ENCODE data around the gene TAL1. TPM values are rescaled to one million over a fixed set of nuclear protein-coding genes. Genes with fewer than 3 reads are reported as not detected.
A peak's percentile ranks its signal among the peaks of the same experiment; 100 is the strongest.

TAL1 gene
- total and polyA plus RNA-seq, 11 donors: 1.8 to 3.9 (median 2.9) TPM

GRCh38 chr1:47249755-47250154 is 17.7 kb upstream of the TAL1 start:
- H3K9me3 ChIP-seq: no peaks in the 10 kb centered on the region
- H3K27ac ChIP-seq: no peak overlapping the region
- TF ChIP-seq CTCF (IDR thresholded peaks at IDR 0.05): no peak
- TF ChIP-seq POLR2A (IDR thresholded peaks at IDR 0.05): no peak
- H3K27me3 ChIP-seq: no peaks in the 10 kb centered on the region
- 95 to 100% (median 97%) methylated on average over 3 of the region's 3 CpGs for WGBS, 4 donors
- H3K36me3 ChIP-seq: no peaks in the 10 kb centered on the region
- intact Hi-C loops (cut with DNase I): no loop called here
- DNase-seq (no peak), ATAC-seq (no peak)
- H3K4me1 ChIP-seq: no peaks in the 10 kb centered on the region
- no peak overlapping the region for H3K4me3 ChIP-seq

DNA sequence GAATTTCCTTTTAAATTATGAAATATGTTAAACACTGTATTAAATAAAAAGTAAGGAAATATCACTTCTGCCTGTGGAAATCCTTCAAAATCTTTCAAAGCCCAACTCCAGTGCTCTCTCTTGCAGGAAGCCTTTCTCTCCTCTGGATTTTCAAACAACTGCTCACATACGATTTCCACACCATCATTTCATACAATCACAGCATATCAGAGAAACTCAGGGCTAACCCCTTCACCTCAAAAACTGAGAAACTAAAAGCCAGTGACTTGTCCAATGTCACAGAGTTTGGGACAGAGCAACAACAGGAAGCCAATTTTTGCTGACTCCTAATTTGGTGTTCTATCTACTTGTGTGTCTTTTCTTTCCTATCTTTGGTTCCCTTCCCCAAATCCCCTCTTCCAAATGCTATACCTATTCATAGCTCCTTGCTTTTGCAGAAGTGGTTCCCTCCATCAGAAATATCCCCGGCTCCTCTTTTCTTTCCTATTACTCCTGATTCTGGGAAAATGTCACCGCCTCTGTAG is 12.4 kb upstream of the TAL1 start:
- no peaks in the 10 kb centered on the region for H3K36me3 ChIP-seq
- no peaks in the 10 kb centered on the region for H3K9me3 ChIP-seq
- H3K4me1 ChIP-seq: peaks cover 0 to 10% (median 0%) of the 10 kb centered on the region in 12 donors
- H3K27ac ChIP-seq: no peak overlapping the region
- ATAC-seq: no peak
- WGBS, 4 donors: 53 to 86% (median 73%) methylated on average over 3 of the region's 3 CpGs
- H3K27me3 ChIP-seq: peaks cover 0 to 6% (median 2%) of the 10 kb centered on the region in 9 donors
- DNase-seq: no peak
- H3K4me3 ChIP-seq: no peak overlapping the region
- intact Hi-C loops (cut with DNase I): no loop called here
- TF ChIP-seq CTCF (IDR thresholded peaks at IDR 0.05): no peak
- no peak for TF ChIP-seq POLR2A (IDR thresholded peaks at IDR 0.05)

DNA sequence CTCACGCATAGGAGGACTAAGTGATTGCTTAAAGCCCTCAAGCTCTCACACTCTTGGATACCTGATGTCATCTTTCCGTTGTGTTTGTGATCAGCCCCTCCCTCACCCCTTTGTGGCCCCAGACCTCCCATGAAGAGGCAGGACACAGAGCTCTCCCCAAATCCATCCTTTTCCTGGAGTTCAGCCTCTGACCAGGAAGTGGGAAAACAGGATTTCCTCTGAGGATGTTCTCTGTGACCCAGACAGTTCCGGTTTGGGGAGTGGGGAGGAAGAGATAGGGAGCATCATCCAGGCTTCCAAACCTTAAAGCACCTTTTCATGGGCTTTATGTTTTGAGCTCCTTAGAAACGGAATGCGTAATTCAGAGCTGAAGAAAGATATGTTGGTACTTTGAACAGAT is 11.9 kb upstream of the TAL1 start:
- Histone ChIP-seq H3K4me1 (peaks cover 0 to 10% (median 0%) of the 10 kb centered on the region in 12 donors), H3K4me3 (no peak overlapping the region), H3K36me3 (no peaks in the 10 kb centered on the region), H3K27ac (no peak overlapping the region), H3K9me3 (no peaks in the 10 kb centered on the region), H3K27me3 (peaks cover 0 to 11% (median 3%) of the 10 kb centered on the region in 9 donors)
- ATAC-seq (no peak), DNase-seq (no peak)
- intact Hi-C loops (cut with DNase I): no loop called here
- TF ChIP-seq CTCF (IDR thresholded peaks at IDR 0.05) (no peak), POLR2A (IDR thresholded peaks at IDR 0.05) (no peak)
- 37 to 44% (median 43%) methylated on average over 5 of the region's 5 CpGs for WGBS, 4 donors

DNA sequence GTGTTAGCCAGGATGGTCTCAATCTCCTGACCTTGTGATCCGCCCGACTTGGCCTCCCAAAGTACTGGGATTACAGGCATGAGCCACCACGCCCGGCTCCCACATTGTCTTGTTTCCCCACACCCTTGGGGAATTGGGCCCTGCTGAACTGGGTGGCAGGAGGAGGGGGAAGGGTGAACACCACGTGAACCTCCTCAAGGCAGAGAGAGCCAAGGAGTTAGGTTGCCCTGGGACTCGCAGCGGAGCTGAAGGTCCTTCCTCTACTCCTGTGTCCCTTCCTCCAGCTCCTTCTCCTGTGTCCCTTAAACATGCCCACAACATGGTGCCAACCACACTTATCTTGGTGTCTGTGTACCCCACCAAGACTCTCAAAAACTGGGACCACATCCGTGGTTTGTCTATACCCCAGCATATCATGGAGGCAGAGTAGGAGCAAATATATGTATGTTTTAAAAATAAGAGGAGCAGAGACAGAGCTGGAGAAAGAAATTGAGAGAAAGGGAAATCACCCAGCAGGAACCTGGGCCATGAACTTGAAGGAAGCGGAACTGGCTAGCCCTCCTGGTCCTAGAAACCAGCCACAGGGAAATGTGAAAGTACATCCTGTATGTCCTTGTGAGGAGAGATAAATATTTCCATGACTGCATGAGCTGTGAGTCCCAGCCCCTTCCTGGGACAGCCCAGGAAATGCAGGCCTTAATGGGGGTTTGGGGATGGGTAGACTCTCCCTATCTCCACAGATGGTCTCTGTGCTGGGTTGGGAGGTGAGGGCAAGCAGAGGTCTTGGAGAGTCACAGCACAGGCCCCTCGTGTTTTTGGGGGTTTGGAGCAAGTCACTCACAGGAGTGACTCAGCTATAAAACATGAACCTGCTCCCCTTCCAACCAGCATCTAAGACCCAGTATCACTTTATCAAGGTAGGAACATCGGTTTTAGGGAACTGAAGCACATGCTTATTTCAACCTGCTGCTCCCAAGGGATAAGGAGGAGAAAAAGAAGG is 9.4 kb upstream of the TAL1 start:
- Histone ChIP-seq H3K9me3 (no peaks in the 10 kb centered on the region), H3K4me3 (no peak overlapping the region), H3K4me1 (peaks cover 0 to 10% (median 0%) of the 10 kb centered on the region in 12 donors), H3K27me3 (peaks cover 0 to 14% (median 3%) of the 10 kb centered on the region in 9 donors), H3K27ac (peak overlapping the region in 7 of 12 donors; percentile 15 to 56 (median 43)), H3K36me3 (no peaks in the 10 kb centered on the region)
- intact Hi-C loops (cut with DNase I): no loop called here
- DNase-seq: no peak
- TF ChIP-seq POLR2A (IDR thresholded peaks at IDR 0.05): no peak
- no peak for TF ChIP-seq CTCF (IDR thresholded peaks at IDR 0.05)
- peak; percentile 52 to 93 (median 60) for ATAC-seq
- WGBS, 4 donors: 62 to 82% (median 79%) methylated on average over 11 of the region's 11 CpGs
